Suprapubic skin (tissue), 4 donors: ENCODE measurements around the gene DSTN. TPM values are rescaled to one million over a fixed set of nuclear protein-coding genes. Genes with fewer than 3 reads are reported as not detected.

Experiments
- DNase-seq, 2 donors: peaks; one replicate each; pipeline ENCODE4 v3.0.0-alpha.2; 2019; ENCODE audit warnings: low spot score in 2 of 2
- H3K27ac ChIP-seq: fragments of 200-600 bp; sonication (generic); one replicate; pipeline ENCODE4 v1.5.1; 2019
- H3K27me3 ChIP-seq: fragments of 200-600 bp; sonication (generic); one replicate; pipeline ENCODE4 v1.5.1; 2019
- H3K36me3 ChIP-seq: fragments of 200-600 bp; sonication (generic); one replicate; pipeline ENCODE4 v1.5.1; 2019
- H3K4me1 ChIP-seq: fragments of 200-600 bp; sonication (generic); one replicate; pipeline ENCODE4 v1.5.1; 2019
- H3K4me3 ChIP-seq: fragments of 200-600 bp; sonication (generic); one replicate; pipeline ENCODE4 v1.5.1; 2019; ENCODE audit warnings: mild to moderate bottlenecking
- H3K9me3 ChIP-seq: fragments of 200-600 bp; sonication (generic); one replicate; pipeline ENCODE4 v1.5.1; 2019
- EP300 ChIP-seq: sonication (generic); formaldehyde crosslinking; IDR thresholded peaks from one replicate; pipeline ENCODE4 v1.6.1; 2017; ENCODE audit warnings: antibody characterized with exemption
- POLR2A ChIP-seq, 2 donors: fragments of 450-650 bp; IDR thresholded peaks; one replicate each; pipeline ENCODE4 v1.6.1; 2017; ENCODE audit warnings: antibody characterized with exemption in 2 of 2, mild to moderate bottlenecking in 2 of 2, moderate library complexity in 2 of 2
- POLR2AphosphoS5 ChIP-seq, 3 donors: sonication (generic); formaldehyde crosslinking; IDR thresholded peaks; one replicate each; pipeline ENCODE4 v1.6.1; 2017; ENCODE audit warnings: antibody characterized with exemption in 3 of 3
- WGBS: methylation state at CpG from one replicate; pipeline ENCODE4 v1.1.5; 2018; 5-methylcytosine and 5-hydroxymethylcytosine counted together
- total RNA-seq, 4 donors: library from RNA; depleted of rRNA; stranded (reverse); fragments of >200 nt; gene quantifications; one replicate each; pipeline ENCODE4 v1.1.0, GENCODE V29; 2016
- TF ChIP-seq, protein P1 (sequence below), 2 donors: fragments of 200-600 bp in 1 of 2; fragments of 450-650 bp in 1 of 2; sonication (generic) in 1 of 2; IDR thresholded peaks; one replicate each; pipeline ENCODE4 v1.5.1; 2016 to 2019; ENCODE audit warnings: antibody characterized with exemption in 2 of 2, mild to moderate bottlenecking in 1 of 2, moderate library complexity in 1 of 2

DSTN gene
- total RNA-seq, 4 donors from 2014 or later: 186 to 301 (median 258) TPM

DNA sequence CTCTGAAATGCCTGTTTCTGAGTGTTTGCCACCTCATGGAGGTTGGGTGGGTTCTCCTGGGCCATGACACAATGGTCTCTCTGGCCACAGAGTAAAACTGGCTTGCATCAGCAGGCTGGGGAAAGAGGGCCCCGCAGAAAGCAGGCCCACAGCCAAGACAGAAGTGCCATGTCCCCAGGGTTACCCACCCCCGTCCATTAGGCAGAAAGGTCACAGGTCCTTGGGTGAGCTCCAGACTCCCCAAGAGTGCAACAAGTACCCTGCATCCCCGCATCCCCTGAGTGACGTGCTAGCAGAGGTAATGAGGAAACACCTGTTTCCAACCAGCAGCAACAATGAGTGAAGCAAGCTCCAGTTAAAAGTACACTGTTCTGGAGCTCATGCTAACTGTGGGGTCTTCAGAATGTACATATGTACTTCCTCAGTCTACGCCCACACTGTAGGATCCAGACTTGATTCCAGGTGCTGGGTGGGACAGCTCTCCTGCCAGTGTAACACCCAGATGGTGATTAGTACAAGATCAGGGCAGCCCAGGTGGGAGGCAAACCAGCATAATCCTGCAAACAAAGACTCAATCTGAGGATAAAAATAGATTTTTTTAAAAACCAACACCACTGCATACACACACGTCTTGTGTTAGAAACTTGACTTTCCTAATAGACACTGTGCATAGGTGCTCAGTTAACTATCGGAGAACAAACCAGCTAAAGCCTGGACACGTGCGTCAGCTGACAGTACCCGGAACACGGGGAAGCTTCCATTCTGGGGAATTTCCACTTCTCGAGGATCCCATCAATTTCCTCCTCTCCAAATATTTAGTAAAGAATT lies 80.6 kb downstream of the DSTN start:
- no peak for TF ChIP-seq POLR2A (IDR thresholded peaks at IDR 0.05)
- H3K27ac ChIP-seq: no peak overlapping the region
- H3K4me3 ChIP-seq: no peak overlapping the region
- peak in 1 of 2 donors; percentile 63 for DNase-seq
- H3K4me1 ChIP-seq: peaks cover 65% of the 10 kb centered on the region
- no peaks in the 10 kb centered on the region for H3K27me3 ChIP-seq
- peaks cover 3% of the 10 kb centered on the region for H3K36me3 ChIP-seq
- WGBS: 56% methylated on average over 12 of the region's 12 CpGs
- no peaks in the 10 kb centered on the region for H3K9me3 ChIP-seq

DNA sequence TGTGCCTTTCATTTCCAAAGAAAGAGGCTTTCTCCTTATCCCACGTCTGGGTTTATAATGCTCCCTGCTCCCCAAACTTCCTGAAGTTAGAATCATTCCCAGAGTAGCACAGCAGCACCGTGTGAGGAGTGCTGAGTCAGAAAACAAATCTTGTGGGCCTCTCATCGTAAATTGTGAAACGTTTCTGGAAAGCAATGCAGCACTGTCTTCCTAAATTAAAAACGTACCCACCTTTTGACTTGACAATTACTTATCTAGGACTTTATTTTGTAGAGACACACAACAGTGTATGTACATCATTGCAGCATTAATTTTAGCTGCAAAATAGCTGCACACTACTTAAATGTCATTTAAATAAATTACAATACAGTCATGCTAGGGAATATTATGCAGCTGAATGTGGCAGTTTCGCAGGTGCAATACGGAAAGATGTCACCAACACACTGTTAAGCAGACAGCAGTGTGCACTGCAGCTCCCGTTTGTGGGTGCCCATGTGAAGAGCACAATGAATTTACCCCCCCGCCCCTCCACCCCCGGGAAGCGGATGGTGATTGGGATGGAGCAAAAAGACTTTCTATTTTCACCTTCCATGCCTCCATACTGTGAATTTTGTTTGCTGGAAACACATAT lies 81.4 kb downstream of the DSTN start:
- H3K4me3 ChIP-seq: no peak overlapping the region
- no peak for TF ChIP-seq EP300
- TF ChIP-seq POLR2AphosphoS5 (IDR thresholded peaks at IDR 0.05): no peak
- TF ChIP-seq, protein P1, sequence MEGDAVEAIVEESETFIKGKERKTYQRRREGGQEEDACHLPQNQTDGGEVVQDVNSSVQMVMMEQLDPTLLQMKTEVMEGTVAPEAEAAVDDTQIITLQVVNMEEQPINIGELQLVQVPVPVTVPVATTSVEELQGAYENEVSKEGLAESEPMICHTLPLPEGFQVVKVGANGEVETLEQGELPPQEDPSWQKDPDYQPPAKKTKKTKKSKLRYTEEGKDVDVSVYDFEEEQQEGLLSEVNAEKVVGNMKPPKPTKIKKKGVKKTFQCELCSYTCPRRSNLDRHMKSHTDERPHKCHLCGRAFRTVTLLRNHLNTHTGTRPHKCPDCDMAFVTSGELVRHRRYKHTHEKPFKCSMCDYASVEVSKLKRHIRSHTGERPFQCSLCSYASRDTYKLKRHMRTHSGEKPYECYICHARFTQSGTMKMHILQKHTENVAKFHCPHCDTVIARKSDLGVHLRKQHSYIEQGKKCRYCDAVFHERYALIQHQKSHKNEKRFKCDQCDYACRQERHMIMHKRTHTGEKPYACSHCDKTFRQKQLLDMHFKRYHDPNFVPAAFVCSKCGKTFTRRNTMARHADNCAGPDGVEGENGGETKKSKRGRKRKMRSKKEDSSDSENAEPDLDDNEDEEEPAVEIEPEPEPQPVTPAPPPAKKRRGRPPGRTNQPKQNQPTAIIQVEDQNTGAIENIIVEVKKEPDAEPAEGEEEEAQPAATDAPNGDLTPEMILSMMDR (IDR thresholded peaks at IDR 0.05): no peak
- no peak for TF ChIP-seq POLR2A (IDR thresholded peaks at IDR 0.05)
- DNase-seq: no peak
- peaks cover 3% of the 10 kb centered on the region for H3K36me3 ChIP-seq
- H3K27ac ChIP-seq: no peak overlapping the region
- WGBS: 51% methylated on average over 11 of the region's 11 CpGs
- H3K4me1 ChIP-seq: peaks cover 63% of the 10 kb centered on the region
- no peaks in the 10 kb centered on the region for H3K27me3 ChIP-seq
- H3K9me3 ChIP-seq: no peaks in the 10 kb centered on the region

- WGBS: 89% methylated on average over 2 of the region's 2 CpGs
- DNase-seq: peak in 1 of 2 donors; percentile 44
- H3K4me3 ChIP-seq: no peak overlapping the region
- no peak for TF ChIP-seq POLR2A (IDR thresholded peaks at IDR 0.05)
- no peak for TF ChIP-seq EP300
- no peak for TF ChIP-seq POLR2AphosphoS5 (IDR thresholded peaks at IDR 0.05)
- H3K27ac ChIP-seq: no peak overlapping the region
- H3K4me1 ChIP-seq: peaks cover 58% of the 10 kb centered on the region
- H3K36me3 ChIP-seq: peaks cover 5% of the 10 kb centered on the region
- H3K27me3 ChIP-seq: no peaks in the 10 kb centered on the region
- H3K9me3 ChIP-seq: no peaks in the 10 kb centered on the region
Measured at GRCh38 chr20:17651760-17652388, 82.0 kb downstream of the DSTN start.

DNA sequence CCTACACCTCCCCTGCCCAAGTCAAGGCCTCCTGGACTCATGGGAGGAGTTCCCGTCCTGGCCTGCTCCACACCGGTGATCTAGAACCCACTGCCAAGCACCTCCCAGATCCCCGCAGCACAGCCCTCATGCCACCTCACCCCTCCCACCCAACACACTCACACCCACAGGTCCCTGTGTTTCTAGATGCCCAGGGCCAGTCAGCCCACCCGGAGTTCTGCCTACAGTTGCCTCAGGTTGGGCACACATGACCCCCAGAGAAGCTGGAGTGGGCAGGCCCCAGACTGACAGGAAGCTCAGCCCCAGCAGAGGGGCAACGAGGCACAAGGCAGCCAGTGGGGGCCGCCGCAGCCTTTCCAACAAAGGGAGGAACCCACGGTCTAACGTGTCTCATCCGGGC lies 82.5 kb downstream of the DSTN start:
- DNase-seq: peak in 1 of 2 donors; percentile 60
- Histone ChIP-seq H3K4me3 (no peak overlapping the region), H3K36me3 (peaks cover 8% of the 10 kb centered on the region), H3K9me3 (no peaks in the 10 kb centered on the region), H3K27ac (no peak overlapping the region), H3K27me3 (no peaks in the 10 kb centered on the region), H3K4me1 (peaks cover 53% of the 10 kb centered on the region)
- 75% methylated on average over 7 of the region's 10 CpGs for WGBS
- no peak for TF ChIP-seq POLR2AphosphoS5 (IDR thresholded peaks at IDR 0.05)
- no peak for TF ChIP-seq POLR2A (IDR thresholded peaks at IDR 0.05)
- TF ChIP-seq EP300: no peak
- TF ChIP-seq, protein P1 (IDR thresholded peaks at IDR 0.05): no peak

GRCh38 chr20:17653835-17654648 lies 84.2 kb downstream of the DSTN start:
- H3K27me3 ChIP-seq: no peaks in the 10 kb centered on the region
- H3K27ac ChIP-seq: no peak overlapping the region
- 93% methylated on average over 11 of the region's 11 CpGs for WGBS
- peaks cover 20% of the 10 kb centered on the region for H3K36me3 ChIP-seq
- peaks cover 36% of the 10 kb centered on the region for H3K4me1 ChIP-seq
- H3K4me3 ChIP-seq: no peak overlapping the region
- peak in 1 of 2 donors; percentile 53 for DNase-seq
- TF ChIP-seq POLR2A (IDR thresholded peaks at IDR 0.05) (no peak), POLR2AphosphoS5 (IDR thresholded peaks at IDR 0.05) (no peak), EP300 (no peak)
- TF ChIP-seq, protein P1 (IDR thresholded peaks at IDR 0.05): no peak
- no peaks in the 10 kb centered on the region for H3K9me3 ChIP-seq
